ENCODE data around the gene NUP85.
"Not testable (repeated sequence)": the region's sequence is repeated elsewhere in the genome, so short reads cannot be mapped to it uniquely, and the experiment has no call there.

The NUP85 gene

GRCh38 chr17:75241996-75242460 is 36.5 kb downstream of the NUP85 start:
- no peak for DNase-seq (ENCODE audit: low read depth)

DNA sequence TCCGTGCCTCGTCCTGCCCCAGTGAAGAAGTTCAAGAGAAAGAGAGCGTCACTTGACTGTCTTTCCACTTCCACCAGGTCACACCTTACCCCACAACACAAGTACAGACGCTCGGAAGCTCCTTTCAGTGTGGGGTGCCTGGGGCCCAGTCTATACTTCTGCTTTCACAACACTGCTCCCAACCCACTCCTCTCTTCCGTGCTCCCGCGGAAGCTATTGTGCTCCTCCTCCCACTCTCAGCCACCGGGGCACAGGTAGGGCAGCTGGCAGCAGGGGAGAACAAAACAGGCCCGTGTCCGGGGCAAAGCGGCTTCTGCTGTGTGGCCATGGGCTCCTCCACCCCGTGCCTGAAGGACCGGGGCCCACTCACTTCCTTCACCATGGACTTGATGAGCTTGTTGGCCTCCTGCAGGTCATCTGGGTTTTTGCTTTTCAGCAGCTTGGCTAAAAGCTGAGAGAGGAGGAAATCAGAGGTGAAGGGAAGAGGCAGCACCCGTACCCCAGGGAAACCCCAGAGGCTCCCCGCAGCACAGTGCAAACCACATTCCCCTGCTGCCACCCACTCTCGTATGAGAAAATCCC is 37.1 kb downstream of the NUP85 start:
- peak; percentile 29 for DNase-seq (ENCODE audit: low read depth)

GRCh38 chr17:75244133-75244866 is 38.8 kb downstream of the NUP85 start:
- DNase-seq (ENCODE audit: low read depth), result no peak

- DNase-seq (ENCODE audit: low read depth), result no peak
These were observed 39.5 kb downstream of the NUP85 start for GRCh38 chr17:75245011-75245410.

- no peak for DNase-seq (ENCODE audit: low read depth)
These were observed 40.9 kb downstream of the NUP85 start for GRCh38 chr17:75246404-75246803.

GRCh38 chr17:75249564-75249963 is 44.1 kb downstream of the NUP85 start:
- DNase-seq (ENCODE audit: low read depth), result no peak

DNA sequence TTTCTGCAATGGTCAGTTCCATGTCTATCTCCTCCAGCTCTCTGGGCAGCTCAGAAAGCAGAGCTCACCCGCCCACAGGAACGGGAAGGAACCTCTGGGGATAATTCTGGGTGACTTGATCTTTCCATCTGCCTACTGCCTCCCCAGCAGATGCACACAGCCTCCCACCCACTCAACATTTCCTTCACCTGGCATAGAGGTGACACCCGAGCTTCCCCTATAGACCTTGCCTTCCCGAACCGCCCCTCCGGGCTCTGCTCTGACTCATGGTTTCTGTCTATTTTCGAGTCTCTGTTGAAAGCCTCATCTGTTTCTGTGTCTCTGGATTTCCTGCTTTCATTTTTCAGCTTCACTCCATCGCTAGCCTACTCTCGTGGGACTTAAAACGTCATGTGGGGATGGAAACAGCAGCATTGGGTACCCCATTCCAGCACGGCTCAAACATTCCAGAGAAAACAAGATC is 44.6 kb downstream of the NUP85 start:
- DNase-seq (ENCODE audit: low read depth), result peak; percentile 41

DNA sequence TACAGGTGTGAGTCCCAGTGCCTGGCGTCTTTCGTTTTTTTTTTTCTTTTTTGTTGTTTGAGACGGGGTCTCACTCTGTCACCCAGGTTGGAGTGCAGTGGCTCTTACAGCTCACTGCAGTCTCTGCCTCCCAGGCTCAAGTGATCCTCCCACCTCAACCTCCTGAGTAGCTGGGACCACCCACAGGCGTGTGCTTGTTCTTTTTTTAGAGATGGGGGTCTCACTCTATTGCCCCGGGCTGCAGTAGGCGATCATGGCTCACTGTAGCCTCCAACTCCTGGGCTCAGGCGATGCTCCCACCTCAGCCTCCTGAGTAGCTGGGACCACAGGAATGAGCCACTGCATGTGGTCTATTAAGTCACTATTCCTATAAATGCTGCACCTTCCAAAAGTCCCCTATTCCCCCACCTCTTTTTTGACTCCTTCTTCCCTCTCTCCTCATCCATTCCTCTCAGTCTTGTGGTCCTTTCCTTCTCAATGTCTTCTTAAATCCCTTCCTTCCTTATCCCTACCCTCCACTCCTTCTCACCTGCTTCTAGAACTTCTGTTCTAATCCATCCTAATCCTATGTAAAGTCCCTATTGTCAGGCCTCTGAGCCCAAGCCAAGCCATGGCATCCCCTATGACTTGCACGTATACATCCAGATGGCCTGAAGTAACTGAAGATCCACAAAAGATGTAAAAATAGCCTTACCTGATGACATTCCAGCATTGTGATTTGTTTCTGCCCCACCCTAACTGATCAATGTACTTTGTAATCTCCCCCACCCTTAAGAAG is 46.7 kb downstream of the NUP85 start:
- DNase-seq (ENCODE audit: low read depth), result no peak

- DNase-seq (ENCODE audit: low read depth), result not testable (repeated sequence)
These were observed 50.6 kb downstream of the NUP85 start for GRCh38 chr17:75255954-75256698.

DNA sequence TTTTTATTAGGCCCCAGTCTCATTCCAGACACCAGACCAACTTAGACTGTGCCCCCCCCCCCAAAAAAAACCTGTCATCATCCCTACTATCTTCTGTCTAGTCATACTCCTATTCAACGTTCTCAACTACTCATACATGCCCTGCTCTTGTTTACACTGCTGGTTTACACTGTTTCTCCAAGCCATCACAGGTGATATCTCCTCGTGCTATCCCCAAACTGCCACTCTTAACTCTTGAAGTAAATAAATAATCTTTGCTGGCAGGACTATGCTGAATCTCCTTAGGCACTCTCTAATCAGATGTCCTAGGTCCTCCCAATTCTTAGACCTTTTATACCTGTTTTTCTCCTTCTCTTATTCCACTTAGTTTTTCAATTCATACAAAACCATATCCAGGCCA is 51.7 kb downstream of the NUP85 start:
- DNase-seq (ENCODE audit: low read depth), result not testable (repeated sequence)

GRCh38 chr17:75260641-75261335 is 55.3 kb downstream of the NUP85 start:
- DNase-seq (ENCODE audit: low read depth), result peak; percentile 38

- DNase-seq (ENCODE audit: low read depth), result peak; percentile 90
These were observed 56.0 kb downstream of the NUP85 start, which contains the start of the genes GGA3 and MRPS7 for GRCh38 chr17:75261336-75262111. Gene GGA3 (minus strand): TSS chr17:75261606. CDS start chr17:75261587, 19 bp downstream. Gene MRPS7 (plus strand): TSS chr17:75261879. CDS start chr17:75261901, 22 bp downstream.

DNA sequence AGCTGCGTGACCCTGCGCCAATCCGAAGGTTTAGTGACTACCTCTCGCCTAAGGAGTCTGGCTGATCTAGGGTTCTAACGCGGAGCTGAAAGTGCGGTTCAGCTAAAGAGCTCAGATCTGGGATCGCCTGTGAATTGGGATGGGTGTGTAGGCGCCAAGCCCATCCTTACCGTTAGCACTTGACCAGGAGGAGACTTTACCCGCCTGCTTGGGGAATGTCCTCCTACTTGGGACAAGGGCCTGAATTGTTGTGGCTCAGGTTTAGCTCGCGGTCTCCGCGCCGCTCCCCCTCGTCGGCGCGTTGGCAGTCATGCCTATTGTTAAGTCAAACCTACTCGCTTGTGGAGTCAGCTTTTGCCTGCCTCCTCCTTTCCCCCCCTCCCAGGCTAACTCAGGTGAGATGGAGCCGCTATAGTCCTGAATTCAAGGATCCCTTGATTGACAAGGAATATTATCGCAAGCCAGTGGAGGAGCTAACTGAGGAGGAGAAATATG is 56.7 kb downstream of the NUP85 start:
- DNase-seq (ENCODE audit: low read depth), result no peak

DNA sequence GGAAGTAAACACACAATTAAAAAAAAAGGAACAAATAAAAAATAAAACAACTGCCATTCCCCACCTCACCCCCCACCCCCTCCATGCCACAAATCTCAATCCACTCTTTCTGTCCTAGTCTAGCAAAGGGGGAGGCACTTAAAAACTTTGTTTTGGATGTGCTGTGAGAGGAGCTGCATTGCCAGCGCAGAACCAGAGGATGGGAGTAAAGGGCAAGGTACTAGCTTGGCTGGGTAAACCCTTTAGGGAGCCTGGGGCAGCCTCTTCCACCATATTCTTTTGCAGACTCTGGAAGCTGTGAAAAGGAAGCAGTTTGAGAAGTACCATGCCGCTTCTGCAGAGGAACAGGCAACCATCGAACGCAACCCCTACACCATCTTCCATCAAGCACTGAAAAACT is 57.6 kb downstream of the NUP85 start:
- no peak for DNase-seq (ENCODE audit: low read depth)

- no peak for DNase-seq (ENCODE audit: low read depth)
These were observed 60.3 kb downstream of the NUP85 start for GRCh38 chr17:75265614-75266315.

GRCh38 chr17:75266316-75267152 is 61.1 kb downstream of the NUP85 start:
- no peak for DNase-seq (ENCODE audit: low read depth)

DNA sequence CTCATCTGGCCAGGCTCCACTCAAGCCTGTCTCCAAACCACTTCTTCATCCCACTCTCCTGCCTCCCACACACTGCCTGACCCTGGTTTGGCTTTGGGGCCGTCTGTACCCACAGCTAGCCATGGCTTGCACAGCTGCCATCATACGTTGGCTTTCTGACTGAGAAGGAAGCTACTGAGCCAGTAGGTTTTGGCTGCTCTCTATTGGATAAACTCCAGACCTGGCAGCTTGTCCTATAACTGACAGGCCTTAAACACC is 61.6 kb downstream of the NUP85 start:
- DNase-seq (ENCODE audit: low read depth), result no peak

- no peak for DNase-seq (ENCODE audit: low read depth)
These were observed 62.1 kb downstream of the NUP85 start for GRCh38 chr17:75267411-75268232.
